Measurements from ENCODE around the gene DRICH1. TPM values are rescaled to one million over a fixed set of nuclear protein-coding genes. Genes with fewer than 3 reads are reported as not detected.

The DRICH1 gene
- total RNA-seq, 1 donor from 2014 or later, result not detected

DNA sequence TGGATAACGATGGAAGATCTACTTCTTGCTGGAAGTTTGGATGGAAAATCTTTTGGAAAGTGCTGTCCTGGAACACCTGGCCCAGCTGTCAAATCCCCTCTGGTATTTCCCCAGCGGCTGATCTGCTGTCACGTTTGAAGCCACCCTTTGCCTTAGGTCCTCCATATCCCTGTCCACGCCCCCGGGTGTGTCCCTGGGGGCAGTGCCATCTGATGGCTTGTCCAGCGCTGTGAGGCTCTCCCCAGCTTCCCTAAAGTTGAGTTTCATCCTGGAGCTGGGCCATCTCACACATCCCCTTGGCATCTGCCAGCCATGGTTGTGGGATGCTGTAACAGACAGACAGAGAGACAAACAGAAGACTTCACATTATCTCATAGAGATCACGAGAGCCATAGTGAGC lies 49.0 kb downstream of the DRICH1 start:
- no peaks in the 10 kb centered on the region for H3K36me3 ChIP-seq (ENCODE audit: control insufficient read depth, insufficient read depth, low read length)
- DNase-seq (ENCODE audit: low read depth) (no peak), FAIRE-seq (no peak)
- H3K4me3 ChIP-seq (ENCODE audit: low read depth, low read length), result no peak overlapping the region
- TF ChIP-seq, protein P1, sequence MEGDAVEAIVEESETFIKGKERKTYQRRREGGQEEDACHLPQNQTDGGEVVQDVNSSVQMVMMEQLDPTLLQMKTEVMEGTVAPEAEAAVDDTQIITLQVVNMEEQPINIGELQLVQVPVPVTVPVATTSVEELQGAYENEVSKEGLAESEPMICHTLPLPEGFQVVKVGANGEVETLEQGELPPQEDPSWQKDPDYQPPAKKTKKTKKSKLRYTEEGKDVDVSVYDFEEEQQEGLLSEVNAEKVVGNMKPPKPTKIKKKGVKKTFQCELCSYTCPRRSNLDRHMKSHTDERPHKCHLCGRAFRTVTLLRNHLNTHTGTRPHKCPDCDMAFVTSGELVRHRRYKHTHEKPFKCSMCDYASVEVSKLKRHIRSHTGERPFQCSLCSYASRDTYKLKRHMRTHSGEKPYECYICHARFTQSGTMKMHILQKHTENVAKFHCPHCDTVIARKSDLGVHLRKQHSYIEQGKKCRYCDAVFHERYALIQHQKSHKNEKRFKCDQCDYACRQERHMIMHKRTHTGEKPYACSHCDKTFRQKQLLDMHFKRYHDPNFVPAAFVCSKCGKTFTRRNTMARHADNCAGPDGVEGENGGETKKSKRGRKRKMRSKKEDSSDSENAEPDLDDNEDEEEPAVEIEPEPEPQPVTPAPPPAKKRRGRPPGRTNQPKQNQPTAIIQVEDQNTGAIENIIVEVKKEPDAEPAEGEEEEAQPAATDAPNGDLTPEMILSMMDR (IDR thresholded peaks at IDR 0.05; ENCODE audit: insufficient read depth, low read length, severe bottlenecking), result no peak
- no peaks in the 10 kb centered on the region for H3K27me3 ChIP-seq (ENCODE audit: control insufficient read depth, insufficient read depth, low read length)

DNA sequence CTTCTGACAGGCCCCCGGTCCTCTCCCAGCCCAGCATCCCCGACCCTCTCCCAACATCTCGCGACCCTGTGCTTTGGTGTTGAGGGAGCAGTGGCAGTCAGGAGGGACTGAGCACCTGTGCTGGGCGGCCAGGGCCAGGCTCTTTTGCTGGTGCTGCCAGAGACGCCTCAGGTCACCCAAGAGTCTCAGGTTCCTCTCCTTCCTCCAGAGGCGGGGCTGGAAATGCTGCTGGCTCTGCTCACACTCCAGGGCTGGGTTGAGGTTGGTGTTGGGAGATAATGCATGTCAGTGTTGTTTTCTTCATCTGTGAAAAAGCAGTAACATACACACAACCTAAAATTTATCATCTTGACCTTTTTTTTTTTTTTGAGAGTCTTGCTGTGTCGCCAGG lies 50.9 kb downstream of the DRICH1 start:
- H3K36me3 ChIP-seq (ENCODE audit: control insufficient read depth, insufficient read depth, low read length), result no peaks in the 10 kb centered on the region
- DNase-seq (ENCODE audit: low read depth) (no peak), FAIRE-seq (no peak)
- no peak overlapping the region for H3K4me3 ChIP-seq (ENCODE audit: low read depth, low read length)
- TF ChIP-seq, protein P1 (IDR thresholded peaks at IDR 0.05; ENCODE audit: insufficient read depth, low read length, severe bottlenecking), result no peak
- H3K27me3 ChIP-seq (ENCODE audit: control insufficient read depth, insufficient read depth, low read length), result no peaks in the 10 kb centered on the region

DNA sequence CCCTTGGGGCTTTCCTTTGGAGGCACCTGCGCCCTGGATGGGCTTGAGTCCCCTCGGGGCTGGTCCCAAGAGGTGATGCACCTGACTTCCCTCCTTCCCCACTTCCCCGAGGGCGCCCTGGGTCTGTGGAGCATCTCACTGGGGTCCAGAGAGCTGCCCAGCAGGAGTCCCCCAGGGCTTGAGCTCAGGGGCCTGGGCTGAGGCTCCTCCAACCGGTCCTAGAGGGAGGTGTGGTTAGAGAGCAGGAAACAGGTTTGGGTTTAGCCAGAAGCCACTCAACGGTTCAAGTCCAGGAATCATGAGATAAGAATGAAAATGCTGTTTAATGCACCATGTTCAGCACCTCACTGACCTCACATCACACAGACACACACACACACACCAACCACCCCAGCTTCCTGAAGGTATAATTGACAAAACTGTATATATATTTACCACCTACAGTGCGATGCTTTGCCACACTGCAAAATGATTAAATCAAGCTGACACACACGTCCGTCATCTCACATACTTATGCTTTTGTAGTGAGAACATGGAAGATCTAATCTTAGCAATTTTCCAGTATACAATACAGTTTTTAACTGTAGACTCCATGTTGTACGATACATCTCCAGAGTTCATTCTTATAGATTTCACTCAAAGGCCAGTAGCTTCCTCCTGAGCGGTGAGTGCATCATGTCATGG lies 51.4 kb downstream of the DRICH1 start:
- no peak for FAIRE-seq
- Histone ChIP-seq H3K27me3 (ENCODE audit: control insufficient read depth, insufficient read depth, low read length) (no peaks in the 10 kb centered on the region), H3K36me3 (ENCODE audit: control insufficient read depth, insufficient read depth, low read length) (no peaks in the 10 kb centered on the region), H3K4me3 (ENCODE audit: low read depth, low read length) (no peak overlapping the region)
- TF ChIP-seq, protein P1 (IDR thresholded peaks at IDR 0.05; ENCODE audit: insufficient read depth, low read length, severe bottlenecking), result no peak
- DNase-seq (ENCODE audit: low read depth), result no peak

DNA sequence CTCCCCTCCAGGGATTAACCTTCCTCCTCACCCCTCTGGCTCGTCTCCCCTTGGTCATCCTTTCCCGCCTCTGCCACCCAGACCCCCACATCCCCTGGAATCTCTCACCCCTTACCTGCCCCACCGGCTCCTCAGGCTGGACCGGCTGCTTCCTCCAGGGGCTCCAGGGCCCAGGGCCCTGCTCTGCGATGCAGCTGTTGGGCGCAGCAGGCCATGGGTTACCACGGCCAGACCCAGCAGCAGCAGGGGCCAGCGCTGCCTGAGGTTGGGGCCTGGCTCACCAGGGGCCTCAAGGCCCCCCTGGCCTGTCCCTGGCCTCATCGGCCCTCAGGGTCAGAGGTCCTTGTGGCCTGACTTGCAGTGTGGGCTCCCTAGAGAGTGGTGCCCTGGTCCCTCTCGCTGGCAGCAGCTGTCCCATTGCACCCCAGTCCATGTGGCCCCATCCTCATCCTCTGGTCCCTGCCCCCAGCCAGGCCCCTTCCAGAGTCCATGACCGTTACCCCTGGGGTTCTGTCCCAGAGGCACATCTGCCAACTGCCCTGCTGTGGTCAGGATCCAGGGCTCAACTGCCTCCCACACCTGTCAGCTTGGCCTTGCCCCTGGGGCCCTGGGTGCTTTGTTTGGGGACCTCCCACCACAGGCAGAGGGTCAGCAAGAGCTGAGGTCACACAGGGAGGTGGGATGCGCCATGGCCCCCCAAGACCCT lies 52.1 kb downstream of the DRICH1 start, which contains the start of gene IGLL1:
Gene IGLL1 (minus strand): TSS at position 421 of the 706 bp plus-strand sequence. CDS start 100 bp downstream, at position 321.
- Histone ChIP-seq H3K27me3 (ENCODE audit: control insufficient read depth, insufficient read depth, low read length) (no peaks in the 10 kb centered on the region), H3K4me3 (ENCODE audit: low read depth, low read length) (no peak within 1 kb of the TSS), H3K36me3 (ENCODE audit: control insufficient read depth, insufficient read depth, low read length) (no peaks in the 10 kb centered on the region)
- TF ChIP-seq, protein P1 (IDR thresholded peaks at IDR 0.05; ENCODE audit: insufficient read depth, low read length, severe bottlenecking), result no peak
- no peak for FAIRE-seq
- no peak for DNase-seq (ENCODE audit: low read depth)

DNA sequence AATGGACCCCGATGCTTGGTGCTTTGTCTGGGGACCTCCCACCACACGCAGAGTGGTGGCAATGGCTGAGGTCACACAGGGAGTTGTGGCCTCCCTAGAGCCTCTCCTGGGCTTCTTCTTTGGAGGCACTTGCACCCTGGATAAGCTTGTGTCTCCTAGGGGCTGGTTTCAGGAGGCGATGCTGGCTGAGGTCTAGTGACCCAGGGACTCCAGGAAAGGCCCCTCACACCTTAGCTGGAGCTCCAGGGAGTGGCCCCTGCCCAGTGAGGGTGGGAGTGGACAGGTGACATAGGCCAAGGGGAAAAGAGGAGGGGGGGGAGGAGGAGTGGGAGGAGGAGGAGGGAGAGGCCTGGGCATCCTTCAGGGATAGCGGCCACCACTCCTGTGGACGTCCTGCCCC lies 52.8 kb downstream of the DRICH1 start:
- Histone ChIP-seq H3K27me3 (ENCODE audit: control insufficient read depth, insufficient read depth, low read length) (no peaks in the 10 kb centered on the region), H3K36me3 (ENCODE audit: control insufficient read depth, insufficient read depth, low read length) (no peaks in the 10 kb centered on the region), H3K4me3 (ENCODE audit: low read depth, low read length) (no peak overlapping the region)
- DNase-seq (ENCODE audit: low read depth), result no peak
- TF ChIP-seq, protein P1 (IDR thresholded peaks at IDR 0.05; ENCODE audit: insufficient read depth, low read length, severe bottlenecking), result no peak
- no peak for FAIRE-seq
